CD14-positive monocyte (primary cell): ENCODE measurements around the gene MYH16. TPM values are rescaled to one million over a fixed set of nuclear protein-coding genes. Genes with fewer than 3 reads are reported as not detected.
A peak's percentile ranks its signal among the peaks of the same experiment; 100 is the strongest.
"Not testable (repeated sequence)": the region's sequence is repeated elsewhere in the genome, so short reads cannot be mapped to it uniquely, and the experiment has no call there.

ENCODE experiments used
- DNase-seq, 3 donors: peaks; one replicate each; pipeline ENCODE4 v3.0.0-alpha.2; 2011 to 2022
- H2AFZ ChIP-seq: 2 replicates; pipeline ENCODE4 v1.6.0; 2012; ENCODE audit warnings: mild to moderate bottlenecking, low read depth, low read length, inconsistent platforms; ENCODE audit not compliant: insufficient read depth, poor library complexity, severe bottlenecking
- H3K27ac ChIP-seq, 2 donors: 1 replicate in 1 of 2; 2 replicates in 1 of 2; pipeline ENCODE4 v1.5.1; 2012 to 2013; ENCODE audit warnings: low read length in 2 of 2, control low read depth in 1 of 2, inconsistent platforms in 1 of 2, low read depth in 1 of 2, mild to moderate bottlenecking in 1 of 2
- H3K27me3 ChIP-seq, 2 donors: one replicate each; pipeline versions ENCODE4 v1.6.0 to v1.6.1; 2011 to 2013; ENCODE audit warnings: low read length in 2 of 2; ENCODE audit not compliant: control insufficient read depth in 2 of 2, insufficient read depth in 2 of 2
- H3K36me3 ChIP-seq, 2 donors: replicated peaks in 1 of 2; 1 replicate in 1 of 2; 2 replicates in 1 of 2; pipeline versions ENCODE4 v1.5.1 to v1.6.1; 2012 to 2013; ENCODE audit warnings: low read length in 2 of 2, control low read depth in 1 of 2, inconsistent platforms in 1 of 2, mild to moderate bottlenecking in 1 of 2; ENCODE audit not compliant: insufficient read depth in 2 of 2, control insufficient read depth in 1 of 2
- H3K4me1 ChIP-seq, 2 donors: 1 replicate in 1 of 2; 2 replicates in 1 of 2; pipeline versions ENCODE4 v1.5.1 to v1.6.1; 2012 to 2013; ENCODE audit warnings: low read length in 2 of 2, control low read depth in 1 of 2, inconsistent platforms in 1 of 2, mild to moderate bottlenecking in 1 of 2, moderate library complexity in 1 of 2; ENCODE audit not compliant: insufficient read depth in 2 of 2, control insufficient read depth in 1 of 2
- H3K4me2 ChIP-seq: replicated peaks from 2 replicates; pipeline ENCODE3; 2012; ENCODE audit warnings: low read length, moderate library complexity, mild to moderate bottlenecking; ENCODE audit not compliant: poor library complexity, severe bottlenecking; ENCODE audit errors: extremely low read depth
- H3K4me3 ChIP-seq, 3 experiments: fragments of 200-600 bp in 1 of 3; sonication (generic) in 1 of 3; replicated peaks in 1 of 3; 1 replicate in 2 of 3; 2 replicates in 1 of 3; pipeline ENCODE4 v1.5.1; 2011 to 2013; ENCODE audit warnings: low read length in 3 of 3, mild to moderate bottlenecking in 3 of 3, control low read depth in 2 of 3, low read depth in 2 of 3, inconsistent platforms in 1 of 3, moderate library complexity in 1 of 3
- H3K79me2 ChIP-seq: 2 replicates; pipeline ENCODE4 v1.6.0; 2012; ENCODE audit warnings: mild to moderate bottlenecking, control low read depth, inconsistent platforms, low read length, moderate library complexity; ENCODE audit not compliant: insufficient read depth
- H3K9ac ChIP-seq: 2 replicates; pipeline ENCODE4 v1.6.0; 2017; ENCODE audit warnings: low read length, mild to moderate bottlenecking; ENCODE audit not compliant: insufficient read depth, poor library complexity, severe bottlenecking
- H3K9me3 ChIP-seq, 2 donors: replicated peaks in 1 of 2; 1 replicate in 1 of 2; 2 replicates in 1 of 2; pipeline versions ENCODE4 v1.5.1 to v1.6.1; 2012 to 2013; ENCODE audit warnings: low read length in 2 of 2, control low read depth in 1 of 2; ENCODE audit not compliant: control insufficient read depth in 1 of 2, insufficient read depth in 1 of 2
- H4K20me1 ChIP-seq: 2 replicates; pipeline ENCODE4 v1.6.0; 2012; ENCODE audit warnings: mild to moderate bottlenecking, low read length, control low read depth, moderate library complexity; ENCODE audit not compliant: insufficient read depth
- H3K27ac Mint-ChIP-seq, 7 donors: one replicate each; pipeline ENCODE4 v1.8.0; 2020; ENCODE audit warnings: mild to moderate bottlenecking in 7 of 7, mixed read lengths in 7 of 7, moderate library complexity in 6 of 7, inconsistent platforms in 2 of 7
- H3K27me3 Mint-ChIP-seq, 3 donors: one replicate each; pipeline ENCODE4 v1.8.0; 2021 to 2022; ENCODE audit warnings: low read depth in 3 of 3, mild to moderate bottlenecking in 3 of 3, mixed read lengths in 3 of 3, moderate library complexity in 3 of 3, inconsistent platforms in 1 of 3
- H3K36me3 Mint-ChIP-seq, 2 donors: one replicate each; pipeline ENCODE4 v1.8.0; 2020; ENCODE audit warnings: mixed read lengths in 2 of 2, inconsistent platforms in 1 of 2, mild to moderate bottlenecking in 1 of 2
- H3K4me1 Mint-ChIP-seq: one replicate; pipeline ENCODE4 v1.8.0; 2020; ENCODE audit warnings: mild to moderate bottlenecking, mixed read lengths
- H3K4me3 Mint-ChIP-seq, 2 donors: one replicate each; pipeline ENCODE4 v1.8.0; 2020; ENCODE audit warnings: mild to moderate bottlenecking in 2 of 2, mixed read lengths in 2 of 2, moderate library complexity in 1 of 2
- H3K9me3 Mint-ChIP-seq, 7 donors: one replicate each; pipeline ENCODE4 v1.8.0; 2020 to 2022; ENCODE audit warnings: mixed read lengths in 7 of 7, mild to moderate bottlenecking in 6 of 7, moderate library complexity in 6 of 7, inconsistent platforms in 2 of 7
- CTCF ChIP-seq: fragments of 200-600 bp; IDR thresholded peaks from one replicate; pipeline ENCODE4 v1.8.0; 2022; ENCODE audit warnings: antibody characterized with exemption, mild to moderate bottlenecking
- WGBS: methylation state at CpG from one replicate; pipeline ENCODE4 v1.1.5; 2013; ENCODE audit warnings: missing lambda C conversion rate; ENCODE audit not compliant: insufficient coverage; 5-methylcytosine and 5-hydroxymethylcytosine counted together
- intact Hi-C, 2 donors: fragments of 100-400 bp; cut with micrococcal nuclease; formaldehyde crosslinking; loops; one replicate each; pipeline versions ENCODE4 v1.15.0 to v1.15.1; 2023
- polyA plus RNA-seq, 3 donors: library from polyadenylated mRNA; depleted of rRNA in 1 of 3; unstranded in 2 of 3; stranded (reverse) in 1 of 3; fragments of 300-500 nt in 2 of 3; fragments of >200 nt in 1 of 3; fragmentation: Illumina TruSeq in 2 of 3; gene quantifications; 1 replicate in 2 of 3; 2 replicates in 1 of 3; pipeline ENCODE4 v1.2.3, GENCODE V29; 2012 to 2021

MYH16 gene
- polyA plus RNA-seq, 3 donors: not detected

DNA sequence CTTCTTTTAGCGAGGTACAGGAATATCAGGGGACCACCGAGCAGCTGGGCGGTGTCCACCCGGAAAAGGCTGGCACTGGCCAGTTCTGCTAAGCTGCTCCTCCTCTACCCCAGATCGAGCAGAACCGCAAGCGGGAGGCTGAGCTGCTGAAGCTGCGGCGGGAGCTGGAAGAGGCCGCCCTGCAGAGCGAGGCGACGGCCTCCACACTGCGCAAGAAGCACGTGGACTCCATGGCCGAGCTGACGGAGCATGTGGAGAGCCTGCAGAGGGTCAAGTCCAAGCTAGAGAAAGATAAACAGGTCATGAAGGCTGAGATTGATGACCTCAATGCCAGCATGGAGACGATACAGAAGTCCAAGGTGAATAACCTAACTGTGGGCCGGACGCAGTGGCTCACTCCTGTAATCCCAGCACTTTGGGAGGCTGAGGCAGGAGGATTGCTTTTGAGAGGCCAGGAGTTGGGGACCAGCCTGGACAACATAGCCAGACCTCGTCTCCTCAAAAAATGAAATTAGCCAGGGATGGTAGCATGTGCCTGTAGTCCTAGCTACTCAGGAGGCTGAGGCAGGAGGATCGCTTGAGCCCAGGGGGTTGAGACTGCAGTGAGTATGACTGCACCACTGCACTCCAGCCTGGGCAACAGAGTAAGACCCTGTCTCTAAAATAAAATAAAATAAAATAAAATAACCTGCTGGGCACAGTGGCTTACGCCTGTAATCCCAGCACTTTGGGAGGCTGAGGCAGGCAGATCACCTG is 15.3 kb downstream of the MYH16 start:
- peak overlapping the region in 1 of 7 donors; percentile 60 for H3K27ac Mint-ChIP-seq
- Histone ChIP-seq H3K4me2 (no peak overlapping the region), H3K79me2 (no peaks in the 10 kb centered on the region), H3K9me3 (no peaks in the 10 kb centered on the region), H2AFZ (no peak overlapping the region), H3K27ac (no peak overlapping the region), H4K20me1 (no peaks in the 10 kb centered on the region), H3K4me1 (no peaks in the 10 kb centered on the region), H3K9ac (no peak overlapping the region), H3K36me3 (no peaks in the 10 kb centered on the region), H3K4me3 (no peak overlapping the region), H3K27me3 (no peaks in the 10 kb centered on the region)
- peaks cover 0 to 3% (median 1%) of the 10 kb centered on the region in 3 donors for H3K27me3 Mint-ChIP-seq
- H3K9me3 Mint-ChIP-seq: no peaks in the 10 kb centered on the region
- no peaks in the 10 kb centered on the region for H3K36me3 Mint-ChIP-seq
- H3K4me1 Mint-ChIP-seq: no peaks in the 10 kb centered on the region
- DNase-seq: no peak
- TF ChIP-seq CTCF: no peak
- WGBS: 97% methylated on average over 20 of the region's 23 CpGs
- no peak overlapping the region for H3K4me3 Mint-ChIP-seq
- intact Hi-C loops: no loop called here

DNA sequence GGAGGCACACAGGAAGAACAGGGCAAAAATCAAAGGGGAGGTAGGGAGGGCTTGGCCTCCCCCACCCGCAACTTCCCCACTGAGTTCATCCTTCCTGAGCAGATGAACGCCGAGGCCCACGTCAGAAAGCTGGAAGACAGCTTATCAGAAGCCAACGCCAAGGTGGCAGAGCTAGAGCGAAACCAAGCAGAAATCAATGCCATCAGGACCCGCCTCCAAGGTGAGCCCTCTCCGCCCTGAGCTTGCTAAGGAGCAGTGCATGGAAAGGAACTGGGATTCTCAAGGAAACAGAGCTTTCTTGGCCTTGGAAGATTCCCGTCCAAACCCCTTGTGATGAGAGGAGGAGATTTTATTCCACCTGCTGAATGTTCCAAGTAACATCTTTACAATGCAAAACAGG is 16.5 kb downstream of the MYH16 start:
- H3K79me2 ChIP-seq: no peaks in the 10 kb centered on the region
- 85% methylated on average over 7 of the region's 9 CpGs for WGBS
- Mint-ChIP-seq H3K4me3 (no peak overlapping the region), H3K4me1 (no peaks in the 10 kb centered on the region), H3K27me3 (peaks cover 0 to 3% (median 1%) of the 10 kb centered on the region in 3 donors), H3K36me3 (no peaks in the 10 kb centered on the region), H3K9me3 (no peaks in the 10 kb centered on the region), H3K27ac (no peak overlapping the region)
- no peak overlapping the region for H2AFZ ChIP-seq
- H3K36me3 ChIP-seq: no peaks in the 10 kb centered on the region
- no peaks in the 10 kb centered on the region for H4K20me1 ChIP-seq
- no peak for DNase-seq
- no peaks in the 10 kb centered on the region for H3K9me3 ChIP-seq
- no peaks in the 10 kb centered on the region for H3K27me3 ChIP-seq
- H3K4me2 ChIP-seq: no peak overlapping the region
- H3K9ac ChIP-seq: no peak overlapping the region
- no peaks in the 10 kb centered on the region for H3K4me1 ChIP-seq
- no peak for TF ChIP-seq CTCF
- H3K4me3 ChIP-seq: no peak overlapping the region
- no peak overlapping the region for H3K27ac ChIP-seq
- intact Hi-C loops: no loop called here

DNA sequence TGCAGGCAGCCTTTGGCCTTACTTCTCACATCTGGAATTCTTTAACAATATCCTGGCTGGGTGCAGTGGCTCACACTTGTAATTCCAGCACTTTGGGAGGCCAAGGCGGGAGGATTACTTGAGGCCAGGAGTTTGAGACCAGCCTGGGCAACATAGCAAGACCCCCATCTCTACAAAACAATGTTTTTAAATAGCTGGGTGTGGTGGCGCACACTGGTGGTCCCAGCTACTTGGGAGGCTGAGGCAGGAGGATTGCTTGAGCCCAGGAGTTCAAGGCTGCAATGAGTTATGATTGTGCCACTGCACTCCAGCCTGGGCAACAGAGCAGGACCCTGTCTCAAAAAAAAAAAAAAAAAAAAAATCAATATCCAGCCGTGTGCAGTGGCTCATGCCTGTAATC is 17.5 kb downstream of the MYH16 start:
- H3K79me2 ChIP-seq, H3K4me2 ChIP-seq, H3K4me3 ChIP-seq, H2AFZ ChIP-seq, DNase-seq, H3K36me3 ChIP-seq, H3K36me3 Mint-ChIP-seq, H3K4me1 ChIP-seq, H3K27me3 ChIP-seq, H4K20me1 ChIP-seq, intact Hi-C loops, H3K9me3 ChIP-seq, H3K9ac ChIP-seq, H3K4me1 Mint-ChIP-seq, H3K9me3 Mint-ChIP-seq, H3K27ac ChIP-seq, H3K4me3 Mint-ChIP-seq, H3K27ac Mint-ChIP-seq, H3K27me3 Mint-ChIP-seq: not testable (repeated sequence)
- WGBS: no CpG with 5 or more reads among the region's 3 CpGs
